ENCODE measurements around the gene HELZ2.

DNA sequence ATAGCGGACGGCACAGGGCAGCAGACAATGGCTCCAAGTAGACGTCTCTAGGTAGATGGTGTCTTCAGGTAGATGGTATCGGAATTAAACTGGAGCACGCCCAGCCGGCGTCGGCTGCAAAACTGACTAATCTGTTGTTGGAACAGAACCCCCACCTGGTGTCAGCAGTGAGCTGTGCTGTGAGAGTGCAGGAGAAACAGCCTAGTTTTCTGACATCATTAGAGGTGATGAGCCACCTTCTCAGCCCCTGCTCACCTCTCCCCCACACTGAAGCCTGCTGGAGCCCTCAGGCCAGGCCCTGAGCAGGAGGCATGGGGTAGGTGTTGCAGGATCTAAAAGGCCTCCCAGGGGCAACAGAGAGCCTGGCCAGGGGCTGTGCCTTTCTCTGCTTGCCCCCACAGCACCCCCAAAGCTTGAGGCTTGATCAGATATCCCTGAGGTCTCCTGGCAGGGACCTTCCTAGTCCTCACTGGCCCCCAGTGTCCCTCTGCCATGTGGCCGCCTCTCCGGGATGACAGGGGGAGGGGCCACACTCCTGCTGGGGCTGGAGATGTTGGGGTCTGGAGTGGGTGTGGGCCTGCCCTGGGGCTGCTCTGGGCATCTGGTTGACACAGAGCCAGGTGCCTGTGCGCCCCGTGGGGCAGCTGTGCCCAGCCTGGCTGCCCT is 6.9 kb upstream of the HELZ2 start:
- TF ChIP-seq, protein P1, sequence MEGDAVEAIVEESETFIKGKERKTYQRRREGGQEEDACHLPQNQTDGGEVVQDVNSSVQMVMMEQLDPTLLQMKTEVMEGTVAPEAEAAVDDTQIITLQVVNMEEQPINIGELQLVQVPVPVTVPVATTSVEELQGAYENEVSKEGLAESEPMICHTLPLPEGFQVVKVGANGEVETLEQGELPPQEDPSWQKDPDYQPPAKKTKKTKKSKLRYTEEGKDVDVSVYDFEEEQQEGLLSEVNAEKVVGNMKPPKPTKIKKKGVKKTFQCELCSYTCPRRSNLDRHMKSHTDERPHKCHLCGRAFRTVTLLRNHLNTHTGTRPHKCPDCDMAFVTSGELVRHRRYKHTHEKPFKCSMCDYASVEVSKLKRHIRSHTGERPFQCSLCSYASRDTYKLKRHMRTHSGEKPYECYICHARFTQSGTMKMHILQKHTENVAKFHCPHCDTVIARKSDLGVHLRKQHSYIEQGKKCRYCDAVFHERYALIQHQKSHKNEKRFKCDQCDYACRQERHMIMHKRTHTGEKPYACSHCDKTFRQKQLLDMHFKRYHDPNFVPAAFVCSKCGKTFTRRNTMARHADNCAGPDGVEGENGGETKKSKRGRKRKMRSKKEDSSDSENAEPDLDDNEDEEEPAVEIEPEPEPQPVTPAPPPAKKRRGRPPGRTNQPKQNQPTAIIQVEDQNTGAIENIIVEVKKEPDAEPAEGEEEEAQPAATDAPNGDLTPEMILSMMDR (IDR thresholded peaks at IDR 0.05) = peak in 1 of 5 experiments; percentile 26
- no peak for TF ChIP-seq POLR2A (IDR thresholded peaks at IDR 0.05)
- no peak for TF ChIP-seq EP300 (IDR thresholded peaks at IDR 0.05)
